ENCODE results near the gene COG2. TPM values are rescaled to one million over a fixed set of nuclear protein-coding genes. Genes with fewer than 3 reads are reported as not detected.

COG2 gene
- total and polyA plus RNA-seq, 2 of the 13 experiments (the other 11 are each of a cell fraction or from before 2014, with no cell fraction given) = 16.8 to 36.3 TPM

DNA sequence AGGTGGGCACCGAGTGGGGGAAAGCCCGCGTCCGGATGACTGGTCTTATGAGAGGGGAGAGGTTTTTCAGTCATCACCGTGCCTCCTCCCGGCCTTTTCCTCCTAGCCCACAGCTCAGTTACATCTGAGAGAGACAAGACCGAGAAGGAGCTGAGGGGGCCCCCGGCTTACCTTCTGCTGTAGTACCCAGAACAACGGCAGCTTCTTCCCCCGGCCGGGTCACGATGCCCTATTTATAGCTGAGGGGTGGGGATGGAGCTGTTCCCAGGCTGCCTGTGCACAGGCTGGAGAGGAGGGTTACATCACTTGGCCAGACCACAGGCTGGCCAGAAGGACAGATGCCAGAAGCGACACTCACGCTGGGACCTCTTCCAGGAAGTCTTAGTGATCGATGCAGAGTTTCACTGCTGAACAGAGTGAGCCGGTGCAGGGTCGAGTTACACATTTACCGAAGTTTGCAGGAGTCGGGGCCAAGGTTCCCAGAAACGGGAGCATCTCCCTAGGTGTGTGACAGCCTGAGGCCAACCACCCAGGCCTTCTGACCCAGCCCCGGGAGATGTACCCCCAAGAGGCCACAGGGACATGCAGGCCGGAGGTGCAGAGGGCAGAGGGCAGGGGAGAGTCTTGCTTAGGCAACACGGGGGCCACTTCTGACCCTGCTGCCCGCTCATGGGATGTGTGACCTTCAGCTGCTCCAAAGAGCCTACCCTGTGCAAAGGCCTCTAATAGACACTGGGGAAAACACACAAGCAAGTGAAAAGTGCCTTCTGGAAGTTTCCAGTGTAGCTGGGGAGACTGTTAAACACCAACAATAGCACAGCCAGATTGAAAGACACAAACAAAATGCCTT lies 71.9 kb downstream of the COG2 start, which contains the start of gene AGT (continued):
- TF ChIP-seq FOXP4 (CRISPR knock-in tag; IDR thresholded peaks at IDR 0.05) = peak; percentile 87
- no peak for TF ChIP-seq ZNF75D (CRISPR knock-in tag; IDR thresholded peaks at IDR 0.05; ENCODE audit: borderline replicate concordance)
- no peak for TF ChIP-seq CCAR2 (optimal IDR thresholded peaks at IDR 0.05; ENCODE audit: low read depth, low read length)
- TF ChIP-seq BORCS8-MEF2B (CRISPR knock-in tag; IDR thresholded peaks at IDR 0.05) = peak; percentile 44; the same call in 1 of the 2 replicates
- peak; percentile 99 for TF ChIP-seq RARA (CRISPR knock-in tag; IDR thresholded peaks at IDR 0.05)
- TF ChIP-seq FOSL2 (CRISPR knock-in tag; IDR thresholded peaks at IDR 0.05) = peak; percentile 89
- TF ChIP-seq MEIS1 (CRISPR knock-in tag; IDR thresholded peaks at IDR 0.05; ENCODE audit: borderline replicate concordance) = peak; percentile 91
- TF ChIP-seq NFKB2 (CRISPR knock-in tag; IDR thresholded peaks at IDR 0.05; ENCODE audit: borderline replicate concordance) = peak; percentile 65; the same call in 1 of the 2 replicates
- peak; percentile 100 for TF ChIP-seq ZNF687 (CRISPR knock-in tag; IDR thresholded peaks at IDR 0.05)
- TF ChIP-seq MTA3 (CRISPR knock-in tag; IDR thresholded peaks at IDR 0.05) = no peak
- TF ChIP-seq ZNF160 (CRISPR knock-in tag; IDR thresholded peaks at IDR 0.05) = peak; percentile 56; the same call in 1 of the 2 replicates
- peak; percentile 100 for TF ChIP-seq MTA1 (CRISPR knock-in tag; IDR thresholded peaks at IDR 0.05; ENCODE audit: borderline replicate concordance)
- TF ChIP-seq JARID2 (CRISPR knock-in tag; IDR thresholded peaks at IDR 0.05; ENCODE audit: insufficient replicate concordance) = no peak
- peak; percentile 97 for TF ChIP-seq HDAC2 (CRISPR knock-in tag; IDR thresholded peaks at IDR 0.05)
- TF ChIP-seq ZNF546 (CRISPR knock-in tag; conservative IDR thresholded peaks at IDR 0.05) = peak; percentile 73; the same call in 1 of the 2 replicates
- peak; percentile 94; the same call in 1 of the 2 replicates for TF ChIP-seq SPEN (CRISPR knock-in tag; IDR thresholded peaks at IDR 0.05; ENCODE audit: low read depth)
- TF ChIP-seq ZNF260 (CRISPR knock-in tag; IDR thresholded peaks at IDR 0.05; ENCODE audit: borderline replicate concordance, low read depth) = no peak
- TF ChIP-seq ELF3 (CRISPR knock-in tag; IDR thresholded peaks at IDR 0.05) = peak; percentile 96
- TF ChIP-seq ZFP36L2 (CRISPR knock-in tag; IDR thresholded peaks at IDR 0.05) = 0 out of 2 replicates have a peak, but pooled peaks have one; percentile 9
- peak; percentile 21; the same call in 1 of the 2 replicates for TF ChIP-seq FOXC1 (CRISPR knock-in tag; IDR thresholded peaks at IDR 0.05; ENCODE audit: borderline replicate concordance)
- TF ChIP-seq ZNF562 (CRISPR knock-in tag; IDR thresholded peaks at IDR 0.05; ENCODE audit: borderline replicate concordance) = no peak
- TF ChIP-seq IKZF5 (CRISPR knock-in tag; IDR thresholded peaks at IDR 0.05) = peak; percentile 91
